OCI-LY3 (cell line): ENCODE results near the gene RNF38.

ENCODE experiments used
- EZH2phosphoT487 ChIP-seq: fragments of 200-600 bp; shearing (Covaris generic); IDR thresholded peaks from 2 replicates; pipeline ENCODE4 v1.6.1; 2018; ENCODE audit warnings: antibody characterized with exemption, mixed run types, low read depth
- TF ChIP-seq, protein P1 (sequence below): fragments of 200-600, 300-600 bp; sonication (generic); IDR thresholded peaks from 2 replicates; pipeline ENCODE4 v1.5.1; 2014; ENCODE audit warnings: antibody characterized with exemption, low read length, low read depth

DNA sequence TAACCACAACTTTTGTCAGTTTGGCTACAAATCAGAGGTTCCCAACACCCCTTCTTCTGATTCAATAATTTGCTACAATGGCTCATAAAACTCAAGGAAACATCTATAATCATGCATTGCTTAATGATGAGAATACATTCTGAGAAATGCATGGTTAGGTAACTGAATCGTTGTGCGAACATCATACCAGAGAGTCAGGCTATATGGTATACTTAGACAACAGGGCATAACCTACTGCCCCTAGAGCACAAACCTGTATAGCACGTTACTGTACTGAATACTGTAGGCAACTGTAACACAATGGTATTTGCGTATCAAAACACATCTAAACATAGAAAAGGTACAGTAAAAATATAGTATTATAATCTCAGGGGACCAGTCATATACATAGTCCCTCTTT lies 31.0 kb upstream of the RNF38 start:
- TF ChIP-seq, protein P1, sequence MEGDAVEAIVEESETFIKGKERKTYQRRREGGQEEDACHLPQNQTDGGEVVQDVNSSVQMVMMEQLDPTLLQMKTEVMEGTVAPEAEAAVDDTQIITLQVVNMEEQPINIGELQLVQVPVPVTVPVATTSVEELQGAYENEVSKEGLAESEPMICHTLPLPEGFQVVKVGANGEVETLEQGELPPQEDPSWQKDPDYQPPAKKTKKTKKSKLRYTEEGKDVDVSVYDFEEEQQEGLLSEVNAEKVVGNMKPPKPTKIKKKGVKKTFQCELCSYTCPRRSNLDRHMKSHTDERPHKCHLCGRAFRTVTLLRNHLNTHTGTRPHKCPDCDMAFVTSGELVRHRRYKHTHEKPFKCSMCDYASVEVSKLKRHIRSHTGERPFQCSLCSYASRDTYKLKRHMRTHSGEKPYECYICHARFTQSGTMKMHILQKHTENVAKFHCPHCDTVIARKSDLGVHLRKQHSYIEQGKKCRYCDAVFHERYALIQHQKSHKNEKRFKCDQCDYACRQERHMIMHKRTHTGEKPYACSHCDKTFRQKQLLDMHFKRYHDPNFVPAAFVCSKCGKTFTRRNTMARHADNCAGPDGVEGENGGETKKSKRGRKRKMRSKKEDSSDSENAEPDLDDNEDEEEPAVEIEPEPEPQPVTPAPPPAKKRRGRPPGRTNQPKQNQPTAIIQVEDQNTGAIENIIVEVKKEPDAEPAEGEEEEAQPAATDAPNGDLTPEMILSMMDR = no peak
- no peak for TF ChIP-seq EZH2phosphoT487
